ENCODE measurements around the gene MYH10. TPM values are rescaled to one million over a fixed set of nuclear protein-coding genes. Genes with fewer than 3 reads are reported as not detected.

Gene MYH10
- total and polyA plus RNA-seq, 9 of the 15 experiments (the other 6 are each of a cell fraction or from before 2014, with no cell fraction given) = 16.3 to 95.3 (median 39.7) TPM

DNA sequence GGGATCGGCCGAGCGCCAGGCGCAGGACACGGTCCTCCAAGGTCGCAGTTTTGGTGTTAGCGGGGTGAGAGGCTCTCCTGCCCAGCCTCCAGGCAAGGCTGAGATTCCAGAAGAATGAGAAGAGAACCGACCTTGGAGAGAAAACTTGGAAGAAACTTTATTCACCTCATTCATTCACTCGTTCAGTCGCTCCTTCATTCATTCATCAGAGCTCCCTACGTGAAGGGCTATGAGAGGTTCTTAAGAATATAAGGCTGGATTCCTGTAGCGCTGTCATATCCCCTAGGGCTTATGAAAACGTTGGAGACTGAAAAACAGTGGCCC is 991 bp upstream of the MYH10 start:
- H3K4me2 ChIP-seq (ENCODE audit: insufficient read depth, low read length) = peak overlapping the region; percentile 82
- H3K79me2 ChIP-seq (ENCODE audit: control insufficient read depth, insufficient read depth, low read length) = peaks cover 40% of the 10 kb centered on the region
- DNase-seq (ENCODE audit: extremely low read depth in 1 of 4, low spot score in 3 of 4) (no peak), ATAC-seq (no peak), FAIRE-seq (no peak)
- peaks cover 5% of the 10 kb centered on the region; the same call in 1 of the 3 replicates for H3K36me3 ChIP-seq (ENCODE audit: control insufficient read depth, insufficient read depth, low read length)
- H3K27me3 ChIP-seq (ENCODE audit: control insufficient read depth in 2 of 2, insufficient read depth in 2 of 2, low read length in 2 of 2) = no peaks in the 10 kb centered on the region; a peak in 1 of 5 replicates
- ChIA-PET CTCF (ENCODE audit: low intra/inter-chr PET ratio) (no interaction called here), POLR2A (interaction anchor here (0.6 to 1.3 kb wide), 2 partner anchors 79 to 160 kb away, joined by 3 read pairs; no protein-coding TSS in a partner anchor)
- 0% methylated on average over 7 of the region's 13 CpGs for WGBS (ENCODE audit: insufficient coverage, low coverage, missing lambda C conversion rate)
- no TSS peak for BruUV-seq (replicated peaks)
- H3K9me1 ChIP-seq (ENCODE audit: control insufficient read depth, insufficient read depth, low read length) = no peaks in the 10 kb centered on the region
- intact Hi-C loops (cut with micrococcal nuclease) (no loop called here), in situ Hi-C loops (cut with MboI) (no loop called here)
- peaks cover 17 to 18% of the 10 kb centered on the region in 2 experiments; a peak in 4 of 5 replicates for H3K4me1 ChIP-seq (replicated peaks in 1 of 2; ENCODE audit: control insufficient read depth in 2 of 2, insufficient read depth in 2 of 2, low read length in 2 of 2)
- peak overlapping the region; percentile 84 for H3K4me3 ChIP-seq
- peaks cover 16% of the 10 kb centered on the region; the same call in 1 of the 2 replicates for H4K20me1 ChIP-seq (replicated peaks; ENCODE audit: control insufficient read depth, insufficient read depth, low read length)
- H2AFZ ChIP-seq (ENCODE audit: low read depth, low read length) = peak overlapping the region; percentile 96
- H3K27ac ChIP-seq (ENCODE audit: extremely low read depth, low read depth, low read length) = peak overlapping the region; percentile 78
- H3K9ac ChIP-seq (ENCODE audit: insufficient read depth in 1 of 2, low read depth in 2 of 2, low read length in 2 of 2) = peak overlapping the region; percentile 76 to 88
- no peaks in the 10 kb centered on the region for H3K9me3 ChIP-seq (replicated peaks; ENCODE audit: control insufficient read depth, insufficient read depth, low read depth, low read length)
- TF ChIP-seq, protein P1, sequence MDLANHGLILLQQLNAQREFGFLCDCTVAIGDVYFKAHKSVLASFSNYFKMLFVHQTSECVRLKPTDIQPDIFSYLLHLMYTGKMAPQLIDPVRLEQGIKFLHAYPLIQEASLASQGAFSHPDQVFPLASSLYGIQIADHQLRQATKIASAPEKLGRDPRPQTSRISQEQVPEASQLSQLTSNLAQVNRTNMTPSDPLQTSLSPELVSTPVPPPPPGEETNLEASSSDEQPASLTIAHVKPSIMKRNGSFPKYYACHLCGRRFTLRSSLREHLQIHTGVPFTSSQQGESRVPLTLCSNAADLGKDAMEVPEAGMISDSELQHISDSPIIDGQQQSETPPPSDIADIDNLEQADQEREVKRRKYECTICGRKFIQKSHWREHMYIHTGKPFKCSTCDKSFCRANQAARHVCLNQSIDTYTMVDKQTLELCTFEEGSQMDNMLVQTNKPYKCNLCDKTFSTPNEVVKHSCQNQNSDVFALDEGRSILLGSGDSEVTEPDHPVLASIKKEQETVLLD (IDR thresholded peaks at IDR 0.05) = no peak
- 0 out of 2 replicates have a peak, but pooled peaks have one; percentile 7 for TF ChIP-seq RNF2 (IDR thresholded peaks at IDR 0.05)
- TF ChIP-seq LCOR (CRISPR knock-in tag; IDR thresholded peaks at IDR 0.05) = no peak
- no peak for TF ChIP-seq CBFA2T2 (conservative IDR thresholded peaks at IDR 0.05)
- no peak for TF ChIP-seq ZNF764 (CRISPR knock-in tag; IDR thresholded peaks at IDR 0.05; ENCODE audit: low read depth)
- TF ChIP-seq HEY1 (CRISPR knock-in tag; IDR thresholded peaks at IDR 0.05; ENCODE audit: borderline replicate concordance) = no peak
- TF ChIP-seq, protein P2, sequence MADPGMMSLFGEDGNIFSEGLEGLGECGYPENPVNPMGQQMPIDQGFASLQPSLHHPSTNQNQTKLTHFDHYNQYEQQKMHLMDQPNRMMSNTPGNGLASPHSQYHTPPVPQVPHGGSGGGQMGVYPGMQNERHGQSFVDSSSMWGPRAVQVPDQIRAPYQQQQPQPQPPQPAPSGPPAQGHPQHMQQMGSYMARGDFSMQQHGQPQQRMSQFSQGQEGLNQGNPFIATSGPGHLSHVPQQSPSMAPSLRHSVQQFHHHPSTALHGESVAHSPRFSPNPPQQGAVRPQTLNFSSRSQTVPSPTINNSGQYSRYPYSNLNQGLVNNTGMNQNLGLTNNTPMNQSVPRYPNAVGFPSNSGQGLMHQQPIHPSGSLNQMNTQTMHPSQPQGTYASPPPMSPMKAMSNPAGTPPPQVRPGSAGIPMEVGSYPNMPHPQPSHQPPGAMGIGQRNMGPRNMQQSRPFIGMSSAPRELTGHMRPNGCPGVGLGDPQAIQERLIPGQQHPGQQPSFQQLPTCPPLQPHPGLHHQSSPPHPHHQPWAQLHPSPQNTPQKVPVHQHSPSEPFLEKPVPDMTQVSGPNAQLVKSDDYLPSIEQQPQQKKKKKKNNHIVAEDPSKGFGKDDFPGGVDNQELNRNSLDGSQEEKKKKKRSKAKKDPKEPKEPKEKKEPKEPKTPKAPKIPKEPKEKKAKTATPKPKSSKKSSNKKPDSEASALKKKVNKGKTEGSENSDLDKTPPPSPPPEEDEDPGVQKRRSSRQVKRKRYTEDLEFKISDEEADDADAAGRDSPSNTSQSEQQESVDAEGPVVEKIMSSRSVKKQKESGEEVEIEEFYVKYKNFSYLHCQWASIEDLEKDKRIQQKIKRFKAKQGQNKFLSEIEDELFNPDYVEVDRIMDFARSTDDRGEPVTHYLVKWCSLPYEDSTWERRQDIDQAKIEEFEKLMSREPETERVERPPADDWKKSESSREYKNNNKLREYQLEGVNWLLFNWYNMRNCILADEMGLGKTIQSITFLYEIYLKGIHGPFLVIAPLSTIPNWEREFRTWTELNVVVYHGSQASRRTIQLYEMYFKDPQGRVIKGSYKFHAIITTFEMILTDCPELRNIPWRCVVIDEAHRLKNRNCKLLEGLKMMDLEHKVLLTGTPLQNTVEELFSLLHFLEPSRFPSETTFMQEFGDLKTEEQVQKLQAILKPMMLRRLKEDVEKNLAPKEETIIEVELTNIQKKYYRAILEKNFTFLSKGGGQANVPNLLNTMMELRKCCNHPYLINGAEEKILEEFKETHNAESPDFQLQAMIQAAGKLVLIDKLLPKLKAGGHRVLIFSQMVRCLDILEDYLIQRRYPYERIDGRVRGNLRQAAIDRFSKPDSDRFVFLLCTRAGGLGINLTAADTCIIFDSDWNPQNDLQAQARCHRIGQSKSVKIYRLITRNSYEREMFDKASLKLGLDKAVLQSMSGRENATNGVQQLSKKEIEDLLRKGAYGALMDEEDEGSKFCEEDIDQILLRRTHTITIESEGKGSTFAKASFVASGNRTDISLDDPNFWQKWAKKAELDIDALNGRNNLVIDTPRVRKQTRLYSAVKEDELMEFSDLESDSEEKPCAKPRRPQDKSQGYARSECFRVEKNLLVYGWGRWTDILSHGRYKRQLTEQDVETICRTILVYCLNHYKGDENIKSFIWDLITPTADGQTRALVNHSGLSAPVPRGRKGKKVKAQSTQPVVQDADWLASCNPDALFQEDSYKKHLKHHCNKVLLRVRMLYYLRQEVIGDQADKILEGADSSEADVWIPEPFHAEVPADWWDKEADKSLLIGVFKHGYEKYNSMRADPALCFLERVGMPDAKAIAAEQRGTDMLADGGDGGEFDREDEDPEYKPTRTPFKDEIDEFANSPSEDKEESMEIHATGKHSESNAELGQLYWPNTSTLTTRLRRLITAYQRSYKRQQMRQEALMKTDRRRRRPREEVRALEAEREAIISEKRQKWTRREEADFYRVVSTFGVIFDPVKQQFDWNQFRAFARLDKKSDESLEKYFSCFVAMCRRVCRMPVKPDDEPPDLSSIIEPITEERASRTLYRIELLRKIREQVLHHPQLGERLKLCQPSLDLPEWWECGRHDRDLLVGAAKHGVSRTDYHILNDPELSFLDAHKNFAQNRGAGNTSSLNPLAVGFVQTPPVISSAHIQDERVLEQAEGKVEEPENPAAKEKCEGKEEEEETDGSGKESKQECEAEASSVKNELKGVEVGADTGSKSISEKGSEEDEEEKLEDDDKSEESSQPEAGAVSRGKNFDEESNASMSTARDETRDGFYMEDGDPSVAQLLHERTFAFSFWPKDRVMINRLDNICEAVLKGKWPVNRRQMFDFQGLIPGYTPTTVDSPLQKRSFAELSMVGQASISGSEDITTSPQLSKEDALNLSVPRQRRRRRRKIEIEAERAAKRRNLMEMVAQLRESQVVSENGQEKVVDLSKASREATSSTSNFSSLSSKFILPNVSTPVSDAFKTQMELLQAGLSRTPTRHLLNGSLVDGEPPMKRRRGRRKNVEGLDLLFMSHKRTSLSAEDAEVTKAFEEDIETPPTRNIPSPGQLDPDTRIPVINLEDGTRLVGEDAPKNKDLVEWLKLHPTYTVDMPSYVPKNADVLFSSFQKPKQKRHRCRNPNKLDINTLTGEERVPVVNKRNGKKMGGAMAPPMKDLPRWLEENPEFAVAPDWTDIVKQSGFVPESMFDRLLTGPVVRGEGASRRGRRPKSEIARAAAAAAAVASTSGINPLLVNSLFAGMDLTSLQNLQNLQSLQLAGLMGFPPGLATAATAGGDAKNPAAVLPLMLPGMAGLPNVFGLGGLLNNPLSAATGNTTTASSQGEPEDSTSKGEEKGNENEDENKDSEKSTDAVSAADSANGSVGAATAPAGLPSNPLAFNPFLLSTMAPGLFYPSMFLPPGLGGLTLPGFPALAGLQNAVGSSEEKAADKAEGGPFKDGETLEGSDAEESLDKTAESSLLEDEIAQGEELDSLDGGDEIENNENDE (IDR thresholded peaks at IDR 0.05; ENCODE audit: low read depth, low read length) = no peak
- TF ChIP-seq ILF3 (IDR thresholded peaks at IDR 0.05; ENCODE audit: borderline replicate concordance) = no peak
- TF ChIP-seq NFRKB (IDR thresholded peaks at IDR 0.05; ENCODE audit: low read depth) = no peak
- TF ChIP-seq FOSL1 (tag; conservative IDR thresholded peaks at IDR 0.05) = peak; percentile 5; the same call in 1 of the 2 replicates

All from K562 (cell line).